ENCODE results near the gene UBN2.

GRCh38 chr7:139299296-139299695 lies 68.3 kb downstream of the UBN2 start:
- TF ChIP-seq CTCF (IDR thresholded peaks at IDR 0.05; ENCODE audit: insufficient read depth, low read length, poor library complexity, severe bottlenecking) (no peak), EZH2phosphoT487 (conservative IDR thresholded peaks at IDR 0.05; ENCODE audit: low read length) (no peak)

Data from SU-DHL-6 (cell line).